Measurements from ENCODE around the gene MAP2K7. TPM values are rescaled to one million over a fixed set of nuclear protein-coding genes. Genes with fewer than 3 reads are reported as not detected.

MAP2K7 gene
- total RNA-seq, 1 experiment from 2014 or later, result 37.4 TPM

DNA sequence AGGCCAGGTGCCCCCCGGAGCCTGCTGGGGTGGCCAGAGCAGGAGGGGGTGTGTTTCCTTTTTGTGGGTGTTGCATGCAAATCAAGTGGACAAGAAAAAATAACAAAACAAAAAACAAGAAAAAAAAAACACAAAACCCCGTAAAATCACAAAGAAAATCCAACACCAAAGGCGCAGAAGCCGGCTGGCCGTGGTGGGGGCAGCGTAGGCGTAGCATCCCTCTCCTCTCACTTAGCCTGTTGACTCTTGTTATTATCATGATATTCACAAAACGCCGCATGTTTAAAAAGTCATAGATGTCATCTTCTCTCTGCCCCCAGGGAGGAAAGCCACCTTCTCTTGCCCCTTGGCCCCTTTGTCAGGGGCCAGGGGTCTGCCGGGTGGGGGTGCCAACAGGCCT lies 10.0 kb downstream of the MAP2K7 start:
- DNase-seq, result no peak
- POLR2A ChIA-PET, result no interaction called here
- intact Hi-C loops (cut with micrococcal nuclease; ENCODE audit: unreplicated experiment), result no loop called here
- Histone ChIP-seq H3K9me3 (no peaks in the 10 kb centered on the region), H3K36me3 (ENCODE audit: control insufficient read depth, insufficient read depth, low read length) (no peaks in the 10 kb centered on the region), H3K4me1 (peaks cover 2% of the 10 kb centered on the region), H3K27me3 (replicated peaks; ENCODE audit: control insufficient read depth, insufficient read depth, low read length) (no peaks in the 10 kb centered on the region), H3K4me3 (ENCODE audit: low read depth, low read length) (no peak overlapping the region)
- Mint-ChIP-seq H3K27me3 (ENCODE audit: insufficient read depth, unreplicated experiment) (no peaks in the 10 kb centered on the region), H3K4me1 (ENCODE audit: low read depth, unreplicated experiment) (no peaks in the 10 kb centered on the region), H3K36me3 (ENCODE audit: insufficient read depth, unreplicated experiment) (peaks cover 37% of the 10 kb centered on the region), H3K4me3 (ENCODE audit: unreplicated experiment) (no peak overlapping the region), H3K27ac (ENCODE audit: unreplicated experiment) (no peak overlapping the region), H3K9me3 (ENCODE audit: unreplicated experiment) (no peaks in the 10 kb centered on the region)
- TF ChIP-seq, protein P1, sequence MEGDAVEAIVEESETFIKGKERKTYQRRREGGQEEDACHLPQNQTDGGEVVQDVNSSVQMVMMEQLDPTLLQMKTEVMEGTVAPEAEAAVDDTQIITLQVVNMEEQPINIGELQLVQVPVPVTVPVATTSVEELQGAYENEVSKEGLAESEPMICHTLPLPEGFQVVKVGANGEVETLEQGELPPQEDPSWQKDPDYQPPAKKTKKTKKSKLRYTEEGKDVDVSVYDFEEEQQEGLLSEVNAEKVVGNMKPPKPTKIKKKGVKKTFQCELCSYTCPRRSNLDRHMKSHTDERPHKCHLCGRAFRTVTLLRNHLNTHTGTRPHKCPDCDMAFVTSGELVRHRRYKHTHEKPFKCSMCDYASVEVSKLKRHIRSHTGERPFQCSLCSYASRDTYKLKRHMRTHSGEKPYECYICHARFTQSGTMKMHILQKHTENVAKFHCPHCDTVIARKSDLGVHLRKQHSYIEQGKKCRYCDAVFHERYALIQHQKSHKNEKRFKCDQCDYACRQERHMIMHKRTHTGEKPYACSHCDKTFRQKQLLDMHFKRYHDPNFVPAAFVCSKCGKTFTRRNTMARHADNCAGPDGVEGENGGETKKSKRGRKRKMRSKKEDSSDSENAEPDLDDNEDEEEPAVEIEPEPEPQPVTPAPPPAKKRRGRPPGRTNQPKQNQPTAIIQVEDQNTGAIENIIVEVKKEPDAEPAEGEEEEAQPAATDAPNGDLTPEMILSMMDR (IDR thresholded peaks at IDR 0.05; ENCODE audit: insufficient read depth in 1 of 2, low read depth in 1 of 2, low read length in 1 of 2, severe bottlenecking in 1 of 2, unreplicated experiment in 1 of 2), result no peak
- CTCF ChIA-PET, result no interaction called here
- TSS peak; percentile 38 for BruUV-seq (replicated peaks)

DNA sequence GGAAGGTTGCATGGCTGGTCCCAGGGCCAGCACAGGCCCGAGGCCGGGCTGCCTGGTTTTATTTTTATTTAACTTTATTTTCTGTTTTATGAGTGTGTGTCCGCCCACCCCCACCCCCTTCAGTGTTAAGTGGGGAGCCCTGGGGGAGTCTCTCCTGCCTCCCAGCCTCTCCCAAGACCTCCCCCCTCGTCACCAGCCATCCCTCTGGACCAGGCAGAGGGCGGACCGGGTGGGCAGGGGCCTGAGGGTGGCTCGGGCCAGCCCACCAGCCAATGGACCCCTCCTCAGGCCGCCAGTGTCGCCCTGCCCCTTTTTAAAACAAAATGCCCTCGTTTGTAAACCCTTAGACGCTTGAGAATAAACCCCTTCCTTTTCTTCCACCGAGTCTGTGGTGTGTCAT lies 10.4 kb downstream of the MAP2K7 start:
- no peaks in the 10 kb centered on the region for H3K27me3 ChIP-seq (replicated peaks; ENCODE audit: control insufficient read depth, insufficient read depth, low read length)
- POLR2A ChIA-PET, result no interaction called here
- Mint-ChIP-seq H3K4me3 (ENCODE audit: unreplicated experiment) (no peak overlapping the region), H3K36me3 (ENCODE audit: insufficient read depth, unreplicated experiment) (peaks cover 37% of the 10 kb centered on the region), H3K9me3 (ENCODE audit: unreplicated experiment) (no peaks in the 10 kb centered on the region), H3K4me1 (ENCODE audit: low read depth, unreplicated experiment) (no peaks in the 10 kb centered on the region), H3K27ac (ENCODE audit: unreplicated experiment) (no peak overlapping the region), H3K27me3 (ENCODE audit: insufficient read depth, unreplicated experiment) (no peaks in the 10 kb centered on the region)
- TF ChIP-seq, protein P1 (IDR thresholded peaks at IDR 0.05; ENCODE audit: insufficient read depth in 1 of 2, low read depth in 1 of 2, low read length in 1 of 2, severe bottlenecking in 1 of 2, unreplicated experiment in 1 of 2), result no peak
- no peak overlapping the region for H3K4me3 ChIP-seq (ENCODE audit: low read depth, low read length)
- CTCF ChIA-PET, result no interaction called here
- no TSS peak for BruUV-seq (replicated peaks)
- no peaks in the 10 kb centered on the region for H3K9me3 ChIP-seq
- intact Hi-C loops (cut with micrococcal nuclease; ENCODE audit: unreplicated experiment), result no loop called here
- peaks cover 7% of the 10 kb centered on the region for H3K4me1 ChIP-seq
- no peaks in the 10 kb centered on the region for H3K36me3 ChIP-seq (ENCODE audit: control insufficient read depth, insufficient read depth, low read length)
- no peak for DNase-seq

DNA sequence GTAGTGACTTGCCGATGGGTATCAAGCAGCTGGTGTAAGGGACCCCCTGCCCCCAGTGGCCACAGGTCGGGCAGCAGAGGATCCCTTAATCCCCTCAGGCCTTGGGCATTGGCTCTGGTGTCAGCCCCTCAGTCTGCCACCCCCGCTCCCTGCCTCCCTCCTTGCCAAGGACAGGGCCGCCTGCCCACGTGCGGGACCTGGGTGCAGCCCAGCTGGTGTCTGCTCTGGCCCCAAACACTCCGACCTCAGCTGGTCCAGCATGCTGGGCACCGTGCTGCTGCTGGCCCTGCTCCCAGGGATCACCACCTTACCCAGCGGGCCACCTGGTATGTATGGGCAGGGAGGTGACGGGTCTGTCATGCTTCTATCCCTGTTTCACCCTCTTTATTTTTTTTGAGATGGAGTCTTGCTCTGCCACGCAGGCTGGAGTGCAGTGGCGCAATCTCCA lies 10.9 kb downstream of the MAP2K7 start, which contains the start of gene TGFBR3L:
TSS of gene TGFBR3L (plus strand) at position 233 of the 448 bp plus-strand sequence.
- CTCF ChIA-PET, result no interaction called here
- Histone ChIP-seq H3K9me3 (no peaks in the 10 kb centered on the region), H3K4me1 (peaks cover 9% of the 10 kb centered on the region), H3K27me3 (replicated peaks; ENCODE audit: control insufficient read depth, insufficient read depth, low read length) (no peaks in the 10 kb centered on the region), H3K36me3 (ENCODE audit: control insufficient read depth, insufficient read depth, low read length) (no peaks in the 10 kb centered on the region), H3K4me3 (ENCODE audit: low read depth, low read length) (peak within 1 kb of the TSS; percentile 58)
- Mint-ChIP-seq H3K36me3 (ENCODE audit: insufficient read depth, unreplicated experiment) (peaks cover 41% of the 10 kb centered on the region), H3K4me3 (ENCODE audit: unreplicated experiment) (peak within 1 kb of the TSS; percentile 87), H3K4me1 (ENCODE audit: low read depth, unreplicated experiment) (peaks cover 4% of the 10 kb centered on the region), H3K9me3 (ENCODE audit: unreplicated experiment) (no peaks in the 10 kb centered on the region), H3K27me3 (ENCODE audit: insufficient read depth, unreplicated experiment) (no peaks in the 10 kb centered on the region), H3K27ac (ENCODE audit: unreplicated experiment) (peak within 1 kb of the TSS; percentile 42)
- no peak for DNase-seq
- POLR2A ChIA-PET, result interaction anchor here (0.7 kb wide), 1 partner anchor 19 kb away, joined by 6 read pairs; no protein-coding TSS in a partner anchor
- intact Hi-C loops (cut with micrococcal nuclease; ENCODE audit: unreplicated experiment), result no loop called here
- BruUV-seq (replicated peaks), result no TSS peak
- TF ChIP-seq, protein P1 (IDR thresholded peaks at IDR 0.05; ENCODE audit: insufficient read depth in 1 of 2, low read depth in 1 of 2, low read length in 1 of 2, severe bottlenecking in 1 of 2, unreplicated experiment in 1 of 2), result no peak
